HEK293 (cell line): ENCODE results near the gene SLC10A6.

Experiments
- BCL6B ChIP-seq: fragments of 450-650 bp; formaldehyde crosslinking; IDR thresholded peaks from 2 replicates; pipeline ENCODE4 v1.5.1; 2017; ENCODE audit warnings: missing biosample characterization, missing genetic modification characterization
- CTCF ChIP-seq: fragments of 450-650 bp; formaldehyde crosslinking; IDR thresholded peaks from 2 replicates; pipeline ENCODE4 v1.5.1; 2016; ENCODE audit warnings: missing biosample characterization, missing genetic modification characterization
- ELK4 ChIP-seq: IDR thresholded peaks from 2 replicates; pipeline ENCODE4 v1.6.1; 2011; ENCODE audit warnings: mild to moderate bottlenecking, low read depth, low read length, borderline replicate concordance
- IKZF3 ChIP-seq: fragments of 450-650 bp; IDR thresholded peaks from 2 replicates; pipeline ENCODE4 v1.5.0; 2018; ENCODE audit warnings: missing biosample characterization, mild to moderate bottlenecking, missing genetic modification characterization, moderate library complexity
- KLF17 ChIP-seq: fragments of 450-650 bp; formaldehyde crosslinking; IDR thresholded peaks from 2 replicates; pipeline ENCODE4 v1.5.1; 2016; ENCODE audit warnings: missing biosample characterization, missing genetic modification characterization
- REPIN1 ChIP-seq: fragments of 450-650 bp; formaldehyde crosslinking; IDR thresholded peaks from 2 replicates; pipeline ENCODE4 v1.5.1; 2017; ENCODE audit warnings: missing biosample characterization, missing genetic modification characterization, low read depth
- SP2 ChIP-seq: fragments of 450-650 bp; formaldehyde crosslinking; IDR thresholded peaks from 2 replicates; pipeline ENCODE4 v1.5.1; 2016; ENCODE audit warnings: missing biosample characterization, missing genetic modification characterization
- ZBTB1 ChIP-seq: fragments of 450-650 bp; formaldehyde crosslinking; IDR thresholded peaks from 2 replicates; pipeline ENCODE4 v1.5.1; 2016; ENCODE audit warnings: missing biosample characterization, missing genetic modification characterization
- ZBTB8A ChIP-seq: fragments of 450-650 bp; formaldehyde crosslinking; IDR thresholded peaks from 2 replicates; pipeline ENCODE4 v1.5.1; 2016; ENCODE audit warnings: missing biosample characterization, missing genetic modification characterization
- ZNF148 ChIP-seq: fragments of 450-650 bp; formaldehyde crosslinking; IDR thresholded peaks from 2 replicates; pipeline ENCODE4 v1.5.0; 2017; ENCODE audit warnings: missing biosample characterization, missing genetic modification characterization, borderline replicate concordance
- ZNF24 ChIP-seq: fragments of 450-650 bp; formaldehyde crosslinking; IDR thresholded peaks from 2 replicates; pipeline ENCODE4 v1.5.1; 2016; ENCODE audit warnings: missing biosample characterization, missing genetic modification characterization
- ZNF280D ChIP-seq: fragments of 450-650 bp; formaldehyde crosslinking; IDR thresholded peaks from 2 replicates; pipeline ENCODE4 v1.5.1; 2016; ENCODE audit warnings: missing biosample characterization, missing genetic modification characterization
- ZNF391 ChIP-seq: fragments of 450-650 bp; formaldehyde crosslinking; IDR thresholded peaks from 2 replicates; pipeline ENCODE4 v1.5.1; 2016; ENCODE audit warnings: low read depth, missing biosample characterization, missing genetic modification characterization, borderline replicate concordance
- ZNF398 ChIP-seq: fragments of 450-650 bp; formaldehyde crosslinking; IDR thresholded peaks from 2 replicates; pipeline ENCODE4 v1.5.1; 2017; ENCODE audit warnings: missing biosample characterization, missing genetic modification characterization
- ZNF416 ChIP-seq: fragments of 450-650 bp; formaldehyde crosslinking; IDR thresholded peaks from 2 replicates; pipeline ENCODE4 v1.5.1; 2016; ENCODE audit warnings: missing biosample characterization, missing genetic modification characterization
- ZNF423 ChIP-seq: fragments of 450-650 bp; formaldehyde crosslinking; IDR thresholded peaks from 2 replicates; pipeline ENCODE4 v1.5.1; 2016; ENCODE audit warnings: missing biosample characterization, missing genetic modification characterization
- ZNF610 ChIP-seq: fragments of 450-650 bp; formaldehyde crosslinking; IDR thresholded peaks from 2 replicates; pipeline ENCODE4 v1.5.1; 2016; ENCODE audit warnings: missing biosample characterization, missing genetic modification characterization, borderline replicate concordance
- ZNF624 ChIP-seq: fragments of 450-650 bp; formaldehyde crosslinking; IDR thresholded peaks from 2 replicates; pipeline ENCODE4 v1.5.1; 2017; ENCODE audit warnings: missing biosample characterization, missing genetic modification characterization
- ZNF658 ChIP-seq: fragments of 450-650 bp; formaldehyde crosslinking; IDR thresholded peaks from 2 replicates; pipeline ENCODE4; 2016; ENCODE audit warnings: missing biosample characterization, missing genetic modification characterization
- ZNF664 ChIP-seq: fragments of 450-650 bp; formaldehyde crosslinking; IDR thresholded peaks from 2 replicates; pipeline ENCODE4 v1.5.1; 2016; ENCODE audit warnings: missing biosample characterization, missing genetic modification characterization
- ZNF692 ChIP-seq: fragments of 450-650 bp; formaldehyde crosslinking; IDR thresholded peaks from 2 replicates; pipeline ENCODE4 v1.5.1; 2016; ENCODE audit warnings: missing biosample characterization, missing genetic modification characterization
- ZNF768 ChIP-seq: fragments of 450-650 bp; formaldehyde crosslinking; IDR thresholded peaks from 2 replicates; pipeline ENCODE4 v1.5.1; 2018; ENCODE audit warnings: missing biosample characterization, mild to moderate bottlenecking, missing genetic modification characterization
- ZNF792 ChIP-seq: fragments of 450-650 bp; formaldehyde crosslinking; IDR thresholded peaks from 2 replicates; pipeline ENCODE4 v1.5.1; 2016; ENCODE audit warnings: missing biosample characterization, missing genetic modification characterization
- ZSCAN30 ChIP-seq: fragments of 450-650 bp; IDR thresholded peaks from 2 replicates; pipeline ENCODE4 v1.5.1; 2018; ENCODE audit warnings: missing biosample characterization, mild to moderate bottlenecking, missing genetic modification characterization, moderate library complexity

Gene SLC10A6

GRCh38 chr4:86891762-86892635 is 42.8 kb upstream of the SLC10A6 start, which contains the start of gene C4orf36 (continued):
- TF ChIP-seq ZNF280D (no peak), ZNF768 (no peak), IKZF3 (tag by site-specific recombination) (peak; percentile 74), ZNF664 (no peak), ZNF24 (tag by site-specific recombination) (no peak), ZNF610 (tag by site-specific recombination) (no peak), ZBTB8A (peak; percentile 82), CTCF (tag by site-specific recombination) (peak; percentile 38), BCL6B (tag by site-specific recombination) (no peak), ZBTB1 (no peak), REPIN1 (tag by site-specific recombination) (no peak), ZNF391 (tag by site-specific recombination) (no peak), ZNF416 (tag by site-specific recombination) (no peak), SP2 (tag by site-specific recombination) (peak; percentile 30; the same call in 1 of the 2 replicates), ZNF624 (tag by site-specific recombination) (no peak), ZNF658 (tag by site-specific recombination) (no peak), ZSCAN30 (tag by site-specific recombination) (0 out of 2 replicates have a peak, but pooled peaks have one; percentile 44), KLF17 (tag by site-specific recombination) (peak; percentile 74), ZNF692 (tag by site-specific recombination) (peak; percentile 92), ZNF148 (tag by site-specific recombination) (no peak), ZNF398 (tag by site-specific recombination) (no peak), ZNF792 (tag by site-specific recombination) (no peak), ZNF423 (tag by site-specific recombination) (no peak), ELK4 (no peak)
